ENCODE data around the gene RRM2. TPM values are rescaled to one million over a fixed set of nuclear protein-coding genes. Genes with fewer than 3 reads are reported as not detected.
A peak's percentile ranks its signal among the peaks of the same experiment; 100 is the strongest.

Gene RRM2
- total RNA-seq, 1 donor from 2014 or later = 11.9 TPM

DNA sequence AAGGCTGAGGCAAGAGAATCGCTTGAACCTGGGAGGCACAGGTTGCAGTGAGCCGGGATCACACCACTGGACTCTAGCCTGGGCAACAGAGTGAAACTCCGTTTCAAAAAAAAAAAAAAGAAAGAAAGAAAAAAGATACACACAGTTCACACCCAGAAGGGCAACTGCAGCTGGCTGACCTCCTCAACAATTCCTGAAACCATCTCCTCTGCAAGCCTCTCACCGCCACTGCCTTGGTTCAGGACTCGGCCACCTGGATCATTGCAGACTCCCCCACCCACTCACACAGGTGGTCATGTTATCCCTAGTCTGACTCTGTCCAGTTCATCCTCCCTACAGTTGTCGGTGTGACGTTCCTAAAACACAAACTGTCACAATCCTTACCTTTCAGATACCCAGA, 44.5 kb upstream of the RRM2 start:
- Mint-ChIP-seq H3K36me3 (ENCODE audit: low read depth, unreplicated experiment) (peaks cover 1% of the 10 kb centered on the region), H3K4me1 (ENCODE audit: low read depth, unreplicated experiment) (peaks cover 9% of the 10 kb centered on the region), H3K27ac (ENCODE audit: unreplicated experiment) (no peak overlapping the region), H3K4me3 (ENCODE audit: unreplicated experiment) (no peak overlapping the region), H3K27me3 (ENCODE audit: low read depth, unreplicated experiment) (peaks cover 54% of the 10 kb centered on the region), H3K9me3 (ENCODE audit: unreplicated experiment) (peaks cover 2% of the 10 kb centered on the region)
- peaks cover 14% of the 10 kb centered on the region for H4K20me1 ChIP-seq (ENCODE audit: insufficient read depth, low read length)
- DNase-seq (ENCODE audit: low read depth) = no peak
- TF ChIP-seq, protein P1, sequence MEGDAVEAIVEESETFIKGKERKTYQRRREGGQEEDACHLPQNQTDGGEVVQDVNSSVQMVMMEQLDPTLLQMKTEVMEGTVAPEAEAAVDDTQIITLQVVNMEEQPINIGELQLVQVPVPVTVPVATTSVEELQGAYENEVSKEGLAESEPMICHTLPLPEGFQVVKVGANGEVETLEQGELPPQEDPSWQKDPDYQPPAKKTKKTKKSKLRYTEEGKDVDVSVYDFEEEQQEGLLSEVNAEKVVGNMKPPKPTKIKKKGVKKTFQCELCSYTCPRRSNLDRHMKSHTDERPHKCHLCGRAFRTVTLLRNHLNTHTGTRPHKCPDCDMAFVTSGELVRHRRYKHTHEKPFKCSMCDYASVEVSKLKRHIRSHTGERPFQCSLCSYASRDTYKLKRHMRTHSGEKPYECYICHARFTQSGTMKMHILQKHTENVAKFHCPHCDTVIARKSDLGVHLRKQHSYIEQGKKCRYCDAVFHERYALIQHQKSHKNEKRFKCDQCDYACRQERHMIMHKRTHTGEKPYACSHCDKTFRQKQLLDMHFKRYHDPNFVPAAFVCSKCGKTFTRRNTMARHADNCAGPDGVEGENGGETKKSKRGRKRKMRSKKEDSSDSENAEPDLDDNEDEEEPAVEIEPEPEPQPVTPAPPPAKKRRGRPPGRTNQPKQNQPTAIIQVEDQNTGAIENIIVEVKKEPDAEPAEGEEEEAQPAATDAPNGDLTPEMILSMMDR (IDR thresholded peaks at IDR 0.05; ENCODE audit: insufficient read depth, low read depth, low read length) = no peak
- no peak for TF ChIP-seq EZH2 (IDR thresholded peaks at IDR 0.05; ENCODE audit: insufficient read depth, low read length)
- H3K4me2 ChIP-seq (ENCODE audit: low read length) = no peak overlapping the region
- H3K4me1 ChIP-seq (ENCODE audit: insufficient read depth, low read length) = peaks cover 14% of the 10 kb centered on the region
- no peak overlapping the region for H3K9ac ChIP-seq (ENCODE audit: low read length)
- peaks cover 21% of the 10 kb centered on the region for H3K27me3 ChIP-seq (ENCODE audit: insufficient read depth, low read length)
- no peaks in the 10 kb centered on the region for H3K79me2 ChIP-seq (ENCODE audit: insufficient read depth, low read length)
- H3K9me3 ChIP-seq (ENCODE audit: insufficient read depth, low read depth, low read length) = no peaks in the 10 kb centered on the region
- no peak overlapping the region for H3K27ac ChIP-seq (ENCODE audit: low read depth, low read length)
- FAIRE-seq = no peak
- H3K4me3 ChIP-seq (ENCODE audit: insufficient read depth, low read depth, low read length) = no peak overlapping the region
- H2AFZ ChIP-seq (ENCODE audit: low read depth, low read length) = no peak overlapping the region
- H3K36me3 ChIP-seq (ENCODE audit: insufficient read depth, low read length) = no peaks in the 10 kb centered on the region

- FAIRE-seq = no peak
These were observed 43.8 kb upstream of the RRM2 start for GRCh38 chr2:10078704-10079265.

More at GRCh38 chr2:10078704-10079265, 43.8 kb upstream of the RRM2 start:
- Histone ChIP-seq H3K27me3 (ENCODE audit: insufficient read depth, low read length) (peaks cover 21% of the 10 kb centered on the region), H2AFZ (ENCODE audit: low read depth, low read length) (peak overlapping the region; percentile 29), H3K9ac (ENCODE audit: low read length) (peak overlapping the region; percentile 32), H3K4me1 (ENCODE audit: insufficient read depth, low read length) (peaks cover 14% of the 10 kb centered on the region), H3K36me3 (ENCODE audit: insufficient read depth, low read length) (no peaks in the 10 kb centered on the region), H3K27ac (ENCODE audit: low read depth, low read length) (no peak overlapping the region), H3K79me2 (ENCODE audit: insufficient read depth, low read length) (no peaks in the 10 kb centered on the region), H3K9me3 (ENCODE audit: insufficient read depth, low read depth, low read length) (no peaks in the 10 kb centered on the region), H3K4me2 (ENCODE audit: low read length) (peak overlapping the region; percentile 80), H3K4me3 (ENCODE audit: insufficient read depth, low read depth, low read length) (peak overlapping the region; percentile 51), H4K20me1 (ENCODE audit: insufficient read depth, low read length) (peaks cover 14% of the 10 kb centered on the region)
- Mint-ChIP-seq H3K36me3 (ENCODE audit: low read depth, unreplicated experiment) (peaks cover 1% of the 10 kb centered on the region), H3K4me3 (ENCODE audit: unreplicated experiment) (peak overlapping the region; percentile 86), H3K4me1 (ENCODE audit: low read depth, unreplicated experiment) (peaks cover 17% of the 10 kb centered on the region), H3K9me3 (ENCODE audit: unreplicated experiment) (peaks cover 2% of the 10 kb centered on the region), H3K27me3 (ENCODE audit: low read depth, unreplicated experiment) (peaks cover 52% of the 10 kb centered on the region), H3K27ac (ENCODE audit: unreplicated experiment) (peak overlapping the region; percentile 36)
- peak; percentile 39 for DNase-seq (ENCODE audit: low read depth)
- no peak for TF ChIP-seq EZH2 (IDR thresholded peaks at IDR 0.05; ENCODE audit: insufficient read depth, low read length)
- TF ChIP-seq, protein P1 (IDR thresholded peaks at IDR 0.05; ENCODE audit: insufficient read depth, low read depth, low read length) = no peak

Data from astrocyte (in vitro differentiated cells and primary cell).